Measurements from ENCODE around the gene STING1. TPM values are rescaled to one million over a fixed set of nuclear protein-coding genes. Genes with fewer than 3 reads are reported as not detected.

Gene STING1
- total RNA-seq, 1 experiment from 2014 or later: 1.6 TPM

DNA sequence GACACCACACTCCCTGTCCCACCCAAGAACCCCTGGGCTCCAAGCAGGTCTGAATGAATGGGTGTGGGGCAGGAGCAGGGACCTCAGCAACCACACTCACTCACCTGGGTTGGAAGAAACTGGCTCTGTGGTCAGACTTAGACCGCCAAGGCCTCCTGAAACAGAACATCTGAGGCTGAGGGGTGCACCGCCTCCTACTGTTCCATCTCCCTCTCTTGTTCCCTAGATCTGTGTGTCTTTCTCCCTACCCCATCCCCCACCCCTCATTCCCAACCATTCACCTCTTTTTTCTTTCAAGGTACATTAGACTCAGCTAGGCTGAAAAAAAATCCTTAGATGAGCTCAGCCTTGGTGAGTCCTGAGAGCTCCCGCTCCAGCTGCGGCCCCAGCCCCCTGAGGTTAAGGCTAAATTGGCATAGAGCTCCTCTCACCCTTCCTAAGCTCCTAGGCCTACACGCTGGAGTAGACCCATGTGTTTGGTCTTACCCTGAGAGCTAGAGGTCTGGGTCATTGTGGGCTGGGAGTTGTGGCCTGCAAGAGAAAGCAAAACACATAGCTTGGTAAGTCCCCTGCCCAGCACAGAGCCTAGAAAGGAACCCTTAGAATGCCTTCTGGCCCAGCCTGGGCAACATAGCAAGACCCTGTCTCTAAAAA, 24.8 kb downstream of the STING1 start:
- ChIA-PET POLR2A (interaction anchor here (0.6 to 1.0 kb wide), 2 partner anchors 53 to 560 kb away, joined by 3 to 6 read pairs; partner anchors contain the start of gene SPATA24), CTCF (interaction anchor here (0.6 to 1.3 kb wide), 4 partner anchors 13 to 308 kb away, joined by 3 to 8 read pairs (median 4); no protein-coding TSS in a partner anchor)
- ATAC-seq (no peak), DNase-seq (ENCODE audit: low spot score) (no peak)
- TF ChIP-seq ZNF121 (CRISPR knock-in tag; IDR thresholded peaks at IDR 0.05): peak; percentile 31; the same call in 1 of the 2 replicates
- no peak for TF ChIP-seq ZNF263 (CRISPR knock-in tag; IDR thresholded peaks at IDR 0.05; ENCODE audit: low read depth)
- H3K27ac Mint-ChIP-seq: no peak overlapping the region
- no peak overlapping the region for H3K4me3 Mint-ChIP-seq
- no peaks in the 10 kb centered on the region for H3K9me3 Mint-ChIP-seq
- H3K27me3 Mint-ChIP-seq (ENCODE audit: low read depth): no peaks in the 10 kb centered on the region
- H3K4me1 Mint-ChIP-seq: peaks cover 34% of the 10 kb centered on the region
- no peaks in the 10 kb centered on the region for H3K36me3 Mint-ChIP-seq

DNA sequence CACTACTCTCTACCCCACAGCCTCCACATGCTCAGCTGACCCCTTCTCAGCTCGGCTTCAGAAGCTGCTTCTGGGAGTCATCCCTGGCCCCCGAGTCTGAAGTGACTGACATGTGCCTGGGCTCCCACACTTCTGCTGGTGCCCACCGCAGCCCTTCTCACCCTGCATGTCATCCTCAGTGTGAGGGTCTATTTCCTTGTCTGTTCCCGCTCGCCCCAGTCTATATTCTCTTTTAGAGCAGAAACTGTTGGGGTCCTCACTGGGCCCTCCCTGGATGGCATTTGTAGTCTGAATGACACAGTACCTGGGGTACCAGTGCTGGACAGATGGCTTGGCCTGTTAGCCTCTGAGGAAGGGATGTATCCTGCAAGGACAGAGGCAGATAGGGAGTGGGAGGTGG, 25.3 kb downstream of the STING1 start:
- H3K36me3 Mint-ChIP-seq: no peaks in the 10 kb centered on the region
- H3K27ac Mint-ChIP-seq: no peak overlapping the region
- peaks cover 29% of the 10 kb centered on the region for H3K4me1 Mint-ChIP-seq
- H3K4me3 Mint-ChIP-seq: no peak overlapping the region
- H3K27me3 Mint-ChIP-seq (ENCODE audit: low read depth): no peaks in the 10 kb centered on the region
- ATAC-seq (no peak), DNase-seq (ENCODE audit: low spot score) (no peak)
- POLR2A ChIA-PET: no interaction called here
- CTCF ChIA-PET: interaction anchor here (0.6 kb wide), 1 partner anchor 1165 kb away, joined by 3 read pairs; no protein-coding TSS in a partner anchor
- H3K9me3 Mint-ChIP-seq: no peaks in the 10 kb centered on the region
- TF ChIP-seq GRHL2 (CRISPR knock-in tag; IDR thresholded peaks at IDR 0.05; ENCODE audit: insufficient replicate concordance, severe bottlenecking) (no peak), TEAD1 (CRISPR knock-in tag; IDR thresholded peaks at IDR 0.05) (no peak), TEAD4 (CRISPR knock-in tag; IDR thresholded peaks at IDR 0.05) (no peak), ZBTB21 (CRISPR knock-in tag; IDR thresholded peaks at IDR 0.05; ENCODE audit: borderline replicate concordance) (no peak), ZNF423 (CRISPR knock-in tag; IDR thresholded peaks at IDR 0.05) (no peak), CREM (CRISPR knock-in tag; IDR thresholded peaks at IDR 0.05) (no peak), SOX15 (CRISPR knock-in tag; IDR thresholded peaks at IDR 0.05) (no peak), ATF1 (CRISPR knock-in tag; IDR thresholded peaks at IDR 0.05) (no peak), GTF2I (CRISPR knock-in tag; conservative IDR thresholded peaks at IDR 0.05) (no peak), PRRX2 (CRISPR knock-in tag; IDR thresholded peaks at IDR 0.05) (no peak), NFE2L1 (CRISPR knock-in tag; IDR thresholded peaks at IDR 0.05) (no peak), NFYB (CRISPR knock-in tag; conservative IDR thresholded peaks at IDR 0.05; ENCODE audit: low read depth) (no peak)
- TF ChIP-seq, protein P1, sequence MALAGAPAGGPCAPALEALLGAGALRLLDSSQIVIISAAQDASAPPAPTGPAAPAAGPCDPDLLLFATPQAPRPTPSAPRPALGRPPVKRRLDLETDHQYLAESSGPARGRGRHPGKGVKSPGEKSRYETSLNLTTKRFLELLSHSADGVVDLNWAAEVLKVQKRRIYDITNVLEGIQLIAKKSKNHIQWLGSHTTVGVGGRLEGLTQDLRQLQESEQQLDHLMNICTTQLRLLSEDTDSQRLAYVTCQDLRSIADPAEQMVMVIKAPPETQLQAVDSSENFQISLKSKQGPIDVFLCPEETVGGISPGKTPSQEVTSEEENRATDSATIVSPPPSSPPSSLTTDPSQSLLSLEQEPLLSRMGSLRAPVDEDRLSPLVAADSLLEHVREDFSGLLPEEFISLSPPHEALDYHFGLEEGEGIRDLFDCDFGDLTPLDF (CRISPR knock-in tag; IDR thresholded peaks at IDR 0.05): no peak
- TF ChIP-seq, protein P2, sequence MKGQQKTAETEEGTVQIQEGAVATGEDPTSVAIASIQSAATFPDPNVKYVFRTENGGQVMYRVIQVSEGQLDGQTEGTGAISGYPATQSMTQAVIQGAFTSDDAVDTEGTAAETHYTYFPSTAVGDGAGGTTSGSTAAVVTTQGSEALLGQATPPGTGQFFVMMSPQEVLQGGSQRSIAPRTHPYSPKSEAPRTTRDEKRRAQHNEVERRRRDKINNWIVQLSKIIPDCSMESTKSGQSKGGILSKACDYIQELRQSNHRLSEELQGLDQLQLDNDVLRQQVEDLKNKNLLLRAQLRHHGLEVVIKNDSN (CRISPR knock-in tag; IDR thresholded peaks at IDR 0.05): no peak
- TF ChIP-seq, protein P3, sequence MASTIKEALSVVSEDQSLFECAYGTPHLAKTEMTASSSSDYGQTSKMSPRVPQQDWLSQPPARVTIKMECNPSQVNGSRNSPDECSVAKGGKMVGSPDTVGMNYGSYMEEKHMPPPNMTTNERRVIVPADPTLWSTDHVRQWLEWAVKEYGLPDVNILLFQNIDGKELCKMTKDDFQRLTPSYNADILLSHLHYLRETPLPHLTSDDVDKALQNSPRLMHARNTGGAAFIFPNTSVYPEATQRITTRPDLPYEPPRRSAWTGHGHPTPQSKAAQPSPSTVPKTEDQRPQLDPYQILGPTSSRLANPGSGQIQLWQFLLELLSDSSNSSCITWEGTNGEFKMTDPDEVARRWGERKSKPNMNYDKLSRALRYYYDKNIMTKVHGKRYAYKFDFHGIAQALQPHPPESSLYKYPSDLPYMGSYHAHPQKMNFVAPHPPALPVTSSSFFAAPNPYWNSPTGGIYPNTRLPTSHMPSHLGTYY (CRISPR knock-in tag; IDR thresholded peaks at IDR 0.05): no peak
- TF ChIP-seq, protein P4, sequence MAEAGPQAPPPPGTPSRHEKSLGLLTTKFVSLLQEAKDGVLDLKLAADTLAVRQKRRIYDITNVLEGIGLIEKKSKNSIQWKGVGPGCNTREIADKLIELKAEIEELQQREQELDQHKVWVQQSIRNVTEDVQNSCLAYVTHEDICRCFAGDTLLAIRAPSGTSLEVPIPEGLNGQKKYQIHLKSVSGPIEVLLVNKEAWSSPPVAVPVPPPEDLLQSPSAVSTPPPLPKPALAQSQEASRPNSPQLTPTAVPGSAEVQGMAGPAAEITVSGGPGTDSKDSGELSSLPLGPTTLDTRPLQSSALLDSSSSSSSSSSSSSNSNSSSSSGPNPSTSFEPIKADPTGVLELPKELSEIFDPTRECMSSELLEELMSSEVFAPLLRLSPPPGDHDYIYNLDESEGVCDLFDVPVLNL (CRISPR knock-in tag; IDR thresholded peaks at IDR 0.05; ENCODE audit: borderline replicate concordance, low read depth): no peak
- TF ChIP-seq, protein P5, sequence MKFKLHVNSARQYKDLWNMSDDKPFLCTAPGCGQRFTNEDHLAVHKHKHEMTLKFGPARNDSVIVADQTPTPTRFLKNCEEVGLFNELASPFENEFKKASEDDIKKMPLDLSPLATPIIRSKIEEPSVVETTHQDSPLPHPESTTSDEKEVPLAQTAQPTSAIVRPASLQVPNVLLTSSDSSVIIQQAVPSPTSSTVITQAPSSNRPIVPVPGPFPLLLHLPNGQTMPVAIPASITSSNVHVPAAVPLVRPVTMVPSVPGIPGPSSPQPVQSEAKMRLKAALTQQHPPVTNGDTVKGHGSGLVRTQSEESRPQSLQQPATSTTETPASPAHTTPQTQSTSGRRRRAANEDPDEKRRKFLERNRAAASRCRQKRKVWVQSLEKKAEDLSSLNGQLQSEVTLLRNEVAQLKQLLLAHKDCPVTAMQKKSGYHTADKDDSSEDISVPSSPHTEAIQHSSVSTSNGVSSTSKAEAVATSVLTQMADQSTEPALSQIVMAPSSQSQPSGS (CRISPR knock-in tag; IDR thresholded peaks at IDR 0.05; ENCODE audit: borderline replicate concordance, low read depth): no peak
- TF ChIP-seq, protein P6, sequence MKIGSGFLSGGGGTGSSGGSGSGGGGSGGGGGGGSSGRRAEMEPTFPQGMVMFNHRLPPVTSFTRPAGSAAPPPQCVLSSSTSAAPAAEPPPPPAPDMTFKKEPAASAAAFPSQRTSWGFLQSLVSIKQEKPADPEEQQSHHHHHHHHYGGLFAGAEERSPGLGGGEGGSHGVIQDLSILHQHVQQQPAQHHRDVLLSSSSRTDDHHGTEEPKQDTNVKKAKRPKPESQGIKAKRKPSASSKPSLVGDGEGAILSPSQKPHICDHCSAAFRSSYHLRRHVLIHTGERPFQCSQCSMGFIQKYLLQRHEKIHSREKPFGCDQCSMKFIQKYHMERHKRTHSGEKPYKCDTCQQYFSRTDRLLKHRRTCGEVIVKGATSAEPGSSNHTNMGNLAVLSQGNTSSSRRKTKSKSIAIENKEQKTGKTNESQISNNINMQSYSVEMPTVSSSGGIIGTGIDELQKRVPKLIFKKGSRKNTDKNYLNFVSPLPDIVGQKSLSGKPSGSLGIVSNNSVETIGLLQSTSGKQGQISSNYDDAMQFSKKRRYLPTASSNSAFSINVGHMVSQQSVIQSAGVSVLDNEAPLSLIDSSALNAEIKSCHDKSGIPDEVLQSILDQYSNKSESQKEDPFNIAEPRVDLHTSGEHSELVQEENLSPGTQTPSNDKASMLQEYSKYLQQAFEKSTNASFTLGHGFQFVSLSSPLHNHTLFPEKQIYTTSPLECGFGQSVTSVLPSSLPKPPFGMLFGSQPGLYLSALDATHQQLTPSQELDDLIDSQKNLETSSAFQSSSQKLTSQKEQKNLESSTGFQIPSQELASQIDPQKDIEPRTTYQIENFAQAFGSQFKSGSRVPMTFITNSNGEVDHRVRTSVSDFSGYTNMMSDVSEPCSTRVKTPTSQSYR (CRISPR knock-in tag; IDR thresholded peaks at IDR 0.05): no peak
- TF ChIP-seq, protein P7, sequence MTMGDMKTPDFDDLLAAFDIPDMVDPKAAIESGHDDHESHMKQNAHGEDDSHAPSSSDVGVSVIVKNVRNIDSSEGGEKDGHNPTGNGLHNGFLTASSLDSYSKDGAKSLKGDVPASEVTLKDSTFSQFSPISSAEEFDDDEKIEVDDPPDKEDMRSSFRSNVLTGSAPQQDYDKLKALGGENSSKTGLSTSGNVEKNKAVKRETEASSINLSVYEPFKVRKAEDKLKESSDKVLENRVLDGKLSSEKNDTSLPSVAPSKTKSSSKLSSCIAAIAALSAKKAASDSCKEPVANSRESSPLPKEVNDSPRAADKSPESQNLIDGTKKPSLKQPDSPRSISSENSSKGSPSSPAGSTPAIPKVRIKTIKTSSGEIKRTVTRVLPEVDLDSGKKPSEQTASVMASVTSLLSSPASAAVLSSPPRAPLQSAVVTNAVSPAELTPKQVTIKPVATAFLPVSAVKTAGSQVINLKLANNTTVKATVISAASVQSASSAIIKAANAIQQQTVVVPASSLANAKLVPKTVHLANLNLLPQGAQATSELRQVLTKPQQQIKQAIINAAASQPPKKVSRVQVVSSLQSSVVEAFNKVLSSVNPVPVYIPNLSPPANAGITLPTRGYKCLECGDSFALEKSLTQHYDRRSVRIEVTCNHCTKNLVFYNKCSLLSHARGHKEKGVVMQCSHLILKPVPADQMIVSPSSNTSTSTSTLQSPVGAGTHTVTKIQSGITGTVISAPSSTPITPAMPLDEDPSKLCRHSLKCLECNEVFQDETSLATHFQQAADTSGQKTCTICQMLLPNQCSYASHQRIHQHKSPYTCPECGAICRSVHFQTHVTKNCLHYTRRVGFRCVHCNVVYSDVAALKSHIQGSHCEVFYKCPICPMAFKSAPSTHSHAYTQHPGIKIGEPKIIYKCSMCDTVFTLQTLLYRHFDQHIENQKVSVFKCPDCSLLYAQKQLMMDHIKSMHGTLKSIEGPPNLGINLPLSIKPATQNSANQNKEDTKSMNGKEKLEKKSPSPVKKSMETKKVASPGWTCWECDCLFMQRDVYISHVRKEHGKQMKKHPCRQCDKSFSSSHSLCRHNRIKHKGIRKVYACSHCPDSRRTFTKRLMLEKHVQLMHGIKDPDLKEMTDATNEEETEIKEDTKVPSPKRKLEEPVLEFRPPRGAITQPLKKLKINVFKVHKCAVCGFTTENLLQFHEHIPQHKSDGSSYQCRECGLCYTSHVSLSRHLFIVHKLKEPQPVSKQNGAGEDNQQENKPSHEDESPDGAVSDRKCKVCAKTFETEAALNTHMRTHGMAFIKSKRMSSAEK (CRISPR knock-in tag; IDR thresholded peaks at IDR 0.05; ENCODE audit: borderline replicate concordance): no peak
